ENCODE measurements around the gene ALDH8A1.

The ALDH8A1 gene

DNA sequence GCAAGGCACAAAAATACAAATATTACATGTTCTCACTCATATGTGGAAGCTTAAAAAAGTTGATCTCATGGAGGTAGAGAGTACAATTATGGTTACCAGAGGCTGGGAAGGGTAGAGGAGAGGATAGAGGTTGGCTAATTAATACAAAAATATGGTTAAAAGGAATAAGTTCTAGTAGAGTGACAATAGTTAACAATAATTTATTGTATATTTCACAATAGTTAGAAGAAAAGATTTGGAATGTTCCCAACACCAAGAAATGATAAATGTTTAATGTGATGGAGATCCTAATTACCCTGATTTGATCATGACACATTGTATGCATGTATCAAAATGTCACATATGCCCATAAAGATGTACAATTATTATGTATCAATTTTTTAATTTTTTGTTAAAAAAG, 1.8 kb downstream of the ALDH8A1 start:
- no peak overlapping the region for H3K4me3 ChIP-seq (ENCODE audit: low read length, poor library complexity, severe bottlenecking)
- H3K4me2 ChIP-seq (ENCODE audit: low read depth, low read length, poor library complexity, severe bottlenecking): no peak overlapping the region
- H3F3A ChIP-seq (ENCODE audit: low read depth): no peaks in the 10 kb centered on the region
- no peaks in the 10 kb centered on the region for H3K79me2 ChIP-seq (ENCODE audit: insufficient read depth, low read length)
- TF ChIP-seq EZH2phosphoT487 (IDR thresholded peaks at IDR 0.05; ENCODE audit: borderline replicate concordance) (no peak), CTCF (conservative IDR thresholded peaks at IDR 0.05; ENCODE audit: low read length) (no peak)
- no peaks in the 10 kb centered on the region for H3K9me2 ChIP-seq (replicated peaks; ENCODE audit: low read depth, low read length)
- no peak overlapping the region for H3K9ac ChIP-seq (ENCODE audit: low read depth, low read length, poor library complexity, severe bottlenecking)
- H2AFZ ChIP-seq (ENCODE audit: low read length): no peak overlapping the region
- H3K36me3 ChIP-seq (ENCODE audit: insufficient read depth, low read length): no peaks in the 10 kb centered on the region
- no peaks in the 10 kb centered on the region for H4K20me1 ChIP-seq (ENCODE audit: insufficient read depth, low read length, poor library complexity, severe bottlenecking)
- H3K27me3 ChIP-seq (ENCODE audit: insufficient read depth, low read length, poor library complexity, severe bottlenecking): no peaks in the 10 kb centered on the region
- no peaks in the 10 kb centered on the region for H3K9me3 ChIP-seq (ENCODE audit: insufficient read depth, low read depth, low read length)
- H3K4me1 ChIP-seq (ENCODE audit: insufficient read depth, low read length, poor library complexity, severe bottlenecking): no peaks in the 10 kb centered on the region

- H3K4me2 ChIP-seq (ENCODE audit: low read depth, low read length, poor library complexity, severe bottlenecking): no peak overlapping the region
- H3K36me3 ChIP-seq (ENCODE audit: insufficient read depth, low read length): no peaks in the 10 kb centered on the region
- H3K4me3 ChIP-seq (ENCODE audit: low read length, poor library complexity, severe bottlenecking): no peak overlapping the region
- no peaks in the 10 kb centered on the region for H3K79me2 ChIP-seq (ENCODE audit: insufficient read depth, low read length)
- H2AFZ ChIP-seq (ENCODE audit: low read length): no peak overlapping the region
- H3K9me2 ChIP-seq (replicated peaks; ENCODE audit: low read depth, low read length): no peaks in the 10 kb centered on the region
- no peaks in the 10 kb centered on the region for H3F3A ChIP-seq (ENCODE audit: low read depth)
- H3K27me3 ChIP-seq (ENCODE audit: insufficient read depth, low read length, poor library complexity, severe bottlenecking): no peaks in the 10 kb centered on the region
- H3K9me3 ChIP-seq (ENCODE audit: insufficient read depth, low read depth, low read length): no peaks in the 10 kb centered on the region
- TF ChIP-seq EZH2phosphoT487 (IDR thresholded peaks at IDR 0.05; ENCODE audit: borderline replicate concordance) (no peak), CTCF (conservative IDR thresholded peaks at IDR 0.05; ENCODE audit: low read length) (no peak)
- no peaks in the 10 kb centered on the region for H4K20me1 ChIP-seq (ENCODE audit: insufficient read depth, low read length, poor library complexity, severe bottlenecking)
- no peaks in the 10 kb centered on the region for H3K4me1 ChIP-seq (ENCODE audit: insufficient read depth, low read length, poor library complexity, severe bottlenecking)
- no peak overlapping the region for H3K9ac ChIP-seq (ENCODE audit: low read depth, low read length, poor library complexity, severe bottlenecking)
Measured at GRCh38 chr6:134945045-134945444, 4.9 kb downstream of the ALDH8A1 start.

- Histone ChIP-seq H3K9me3 (ENCODE audit: insufficient read depth, low read depth, low read length) (no peaks in the 10 kb centered on the region), H3K79me2 (ENCODE audit: insufficient read depth, low read length) (no peaks in the 10 kb centered on the region), H4K20me1 (ENCODE audit: insufficient read depth, low read length, poor library complexity, severe bottlenecking) (no peaks in the 10 kb centered on the region), H3K9ac (ENCODE audit: low read depth, low read length, poor library complexity, severe bottlenecking) (no peak overlapping the region), H3K4me3 (ENCODE audit: low read length, poor library complexity, severe bottlenecking) (no peak overlapping the region), H3K36me3 (ENCODE audit: insufficient read depth, low read length) (no peaks in the 10 kb centered on the region), H3K4me2 (ENCODE audit: low read depth, low read length, poor library complexity, severe bottlenecking) (no peak overlapping the region), H3F3A (ENCODE audit: low read depth) (no peaks in the 10 kb centered on the region), H3K27me3 (ENCODE audit: insufficient read depth, low read length, poor library complexity, severe bottlenecking) (no peaks in the 10 kb centered on the region), H3K9me2 (replicated peaks; ENCODE audit: low read depth, low read length) (no peaks in the 10 kb centered on the region), H3K4me1 (ENCODE audit: insufficient read depth, low read length, poor library complexity, severe bottlenecking) (peaks cover 3% of the 10 kb centered on the region), H2AFZ (ENCODE audit: low read length) (no peak overlapping the region)
- no peak for TF ChIP-seq CTCF (conservative IDR thresholded peaks at IDR 0.05; ENCODE audit: low read length)
- no peak for TF ChIP-seq EZH2phosphoT487 (IDR thresholded peaks at IDR 0.05; ENCODE audit: borderline replicate concordance)
Measured at GRCh38 chr6:134943522-134944111, 6.3 kb downstream of the ALDH8A1 start.

Measured in Loucy (cell line).